SK-N-SH treated with all-trans-retinoic acid at 6 μM for 48 hours (cell line): ENCODE data around the gene GNPDA1.

Source experiments
- ARNTL ChIP-seq: fragments of 450-650 bp; formaldehyde crosslinking; IDR thresholded peaks from 2 replicates; pipeline ENCODE4 v1.5.0; 2020; ENCODE audit warnings: low read depth, mild to moderate bottlenecking, moderate library complexity, borderline replicate concordance
- BACH2 ChIP-seq: fragments of 250-450 bp; sonication (Bioruptor Pico); IDR thresholded peaks from 2 replicates; pipeline ENCODE4 v1.9.0; 2021; ENCODE audit warnings: mild to moderate bottlenecking, borderline replicate concordance
- CREB5 ChIP-seq: fragments of 250-450 bp; sonication (Bioruptor Pico); IDR thresholded peaks from 2 replicates; pipeline ENCODE4 v1.5.1; 2020; ENCODE audit warnings: low read depth, mild to moderate bottlenecking, moderate library complexity
- ESRRG ChIP-seq: fragments of 250-450 bp; sonication (Bioruptor Pico); IDR thresholded peaks from 2 replicates; pipeline ENCODE4 v1.6.1; 2021; ENCODE audit warnings: mild to moderate bottlenecking
- GLIS3 ChIP-seq: fragments of 250-450 bp; sonication (Bioruptor Pico); IDR thresholded peaks from 2 replicates; pipeline ENCODE4 v1.5.0; 2020; ENCODE audit warnings: mild to moderate bottlenecking, moderate library complexity
- OSR1 ChIP-seq: fragments of 250-450 bp; sonication (Bioruptor Pico); IDR thresholded peaks from 2 replicates; pipeline ENCODE4 v1.8.0; 2022; ENCODE audit warnings: moderate library complexity, mild to moderate bottlenecking, inconsistent platforms
- PPARA ChIP-seq: fragments of 250-450 bp; sonication (Bioruptor Pico); IDR thresholded peaks from 2 replicates; pipeline ENCODE4 v1.5.0; 2020; ENCODE audit warnings: mild to moderate bottlenecking, borderline replicate concordance
- ZFP30 ChIP-seq: fragments of 450-650 bp; formaldehyde crosslinking; IDR thresholded peaks from 2 replicates; pipeline ENCODE4 v1.5.0; 2022; ENCODE audit warnings: mild to moderate bottlenecking, moderate library complexity
- ZNF8 ChIP-seq: fragments of 450-650 bp; formaldehyde crosslinking; IDR thresholded peaks from 2 replicates; pipeline ENCODE4 v1.5.0; 2020; ENCODE audit warnings: mild to moderate bottlenecking, moderate library complexity
- TF ChIP-seq, protein P1 (sequence below): fragments of 250-450 bp; sonication (Bioruptor Pico); IDR thresholded peaks from 2 replicates; pipeline ENCODE4 v1.8.0; 2020; ENCODE audit warnings: mild to moderate bottlenecking, moderate library complexity, borderline replicate concordance

DNA sequence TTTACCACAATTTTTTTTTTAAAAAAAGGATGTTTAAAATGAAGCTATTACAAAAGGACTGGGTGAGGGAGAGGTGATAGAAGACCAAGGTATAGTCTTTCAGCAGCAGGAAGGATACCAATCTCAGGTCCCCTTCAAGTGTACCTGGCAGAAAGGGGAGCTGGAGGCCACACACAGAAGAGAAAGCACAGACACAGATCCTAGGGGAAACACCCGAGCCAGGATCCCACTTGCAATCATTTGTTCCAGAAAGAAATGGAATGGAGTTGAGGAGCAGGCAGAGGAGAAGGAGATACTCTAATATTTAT lies 5.6 kb downstream of the GNPDA1 start:
- TF ChIP-seq OSR1 (CRISPR knock-in tag) = no peak
- no peak for TF ChIP-seq PPARA (CRISPR knock-in tag)
- no peak for TF ChIP-seq CREB5 (CRISPR knock-in tag)
- TF ChIP-seq ZFP30 = no peak
- TF ChIP-seq ARNTL (CRISPR knock-in tag) = no peak
- no peak for TF ChIP-seq BACH2
- TF ChIP-seq ZNF8 = no peak
- no peak for TF ChIP-seq GLIS3 (CRISPR knock-in tag)
- TF ChIP-seq ESRRG = no peak
- TF ChIP-seq, protein P1, sequence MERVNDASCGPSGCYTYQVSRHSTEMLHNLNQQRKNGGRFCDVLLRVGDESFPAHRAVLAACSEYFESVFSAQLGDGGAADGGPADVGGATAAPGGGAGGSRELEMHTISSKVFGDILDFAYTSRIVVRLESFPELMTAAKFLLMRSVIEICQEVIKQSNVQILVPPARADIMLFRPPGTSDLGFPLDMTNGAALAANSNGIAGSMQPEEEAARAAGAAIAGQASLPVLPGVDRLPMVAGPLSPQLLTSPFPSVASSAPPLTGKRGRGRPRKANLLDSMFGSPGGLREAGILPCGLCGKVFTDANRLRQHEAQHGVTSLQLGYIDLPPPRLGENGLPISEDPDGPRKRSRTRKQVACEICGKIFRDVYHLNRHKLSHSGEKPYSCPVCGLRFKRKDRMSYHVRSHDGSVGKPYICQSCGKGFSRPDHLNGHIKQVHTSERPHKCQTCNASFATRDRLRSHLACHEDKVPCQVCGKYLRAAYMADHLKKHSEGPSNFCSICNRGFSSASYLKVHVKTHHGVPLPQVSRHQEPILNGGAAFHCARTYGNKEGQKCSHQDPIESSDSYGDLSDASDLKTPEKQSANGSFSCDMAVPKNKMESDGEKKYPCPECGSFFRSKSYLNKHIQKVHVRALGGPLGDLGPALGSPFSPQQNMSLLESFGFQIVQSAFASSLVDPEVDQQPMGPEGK = no peak
